HCT116 (cell line): ENCODE measurements around the gene CRX.

Experiments
- CTCF ChIP-seq, 3 experiments: fragments of 200-600 bp in 1 of 3; sonication (generic) in 1 of 3; IDR thresholded peaks in 2 of 3; conservative IDR thresholded peaks in 1 of 3; 2 replicates each; pipeline ENCODE4 v1.5.1; 2012 to 2017; ENCODE audit warnings: low read depth in 2 of 3, low read length in 2 of 3, antibody characterized with exemption in 1 of 3, borderline replicate concordance in 1 of 3, control low read depth in 1 of 3, mild to moderate bottlenecking in 1 of 3, mixed read lengths in 1 of 3, mixed run types in 1 of 3, moderate library complexity in 1 of 3; ENCODE audit not compliant: insufficient read depth in 1 of 3
- ELF1 ChIP-seq: IDR thresholded peaks from 2 replicates; pipeline ENCODE4 v1.6.1; 2012; ENCODE audit warnings: low read depth, borderline replicate concordance
- EZH2phosphoT487 ChIP-seq: fragments of 200-600 bp; IDR thresholded peaks from 2 replicates; pipeline ENCODE4 v1.6.1; 2018; ENCODE audit warnings: antibody characterized with exemption, borderline replicate concordance
- JUND ChIP-seq: IDR thresholded peaks from 2 replicates; pipeline ENCODE4 v1.6.1; 2012
- RAD21 ChIP-seq: IDR thresholded peaks from 2 replicates; pipeline ENCODE4 v1.6.1; 2012; ENCODE audit warnings: low read depth, mild to moderate bottlenecking
- REST ChIP-seq: IDR thresholded peaks from 2 replicates; pipeline ENCODE4 v1.6.1; 2012; ENCODE audit warnings: low read depth
- YY1 ChIP-seq: IDR thresholded peaks from 2 replicates; pipeline ENCODE4 v1.6.1; 2011; ENCODE audit warnings: low read length, low read depth, moderate library complexity, mild to moderate bottlenecking; ENCODE audit not compliant: insufficient replicate concordance; ENCODE audit errors: extremely low read depth
- ZBTB33 ChIP-seq: IDR thresholded peaks from 2 replicates; pipeline ENCODE4 v1.6.1; 2011; ENCODE audit warnings: mild to moderate bottlenecking, low read length, moderate library complexity; ENCODE audit not compliant: insufficient replicate concordance; ENCODE audit errors: extremely low read depth

GRCh38 chr19:47813304-47813994, 8.3 kb upstream of the CRX start:
- no peak for TF ChIP-seq ZBTB33
- TF ChIP-seq RAD21, result peak; percentile 68
- peak; percentile 56 for TF ChIP-seq YY1
- no peak for TF ChIP-seq ELF1
- TF ChIP-seq JUND, result no peak
- peak; percentile 55 to 69 (median 64); a peak in 5 of 6 replicates for TF ChIP-seq CTCF (IDR thresholded peaks at IDR 0.05 in 2 of 3, conservative IDR thresholded peaks at IDR 0.05 in 1 of 3; ENCODE audit: borderline replicate concordance in 1 of 3, insufficient read depth in 1 of 3, low read depth in 2 of 3, low read length in 2 of 3)
- no peak for TF ChIP-seq EZH2phosphoT487
- no peak for TF ChIP-seq REST
